PFSK-1 (cell line): ENCODE data around the gene ANKS1B.

Experiments used
- FOXP2 ChIP-seq: optimal IDR thresholded peaks from 2 replicates; pipeline ENCODE3; 2011; ENCODE audit warnings: borderline replicate concordance, control low read depth, inconsistent platforms; ENCODE audit not compliant: insufficient read depth; ENCODE audit errors: extremely low read length, extremely low read depth
- POLR2AphosphoS5 ChIP-seq: IDR thresholded peaks from 2 replicates; pipeline ENCODE4 v1.6.1; 2012; ENCODE audit warnings: low read depth, mild to moderate bottlenecking, control low read depth, low read length, moderate library complexity
- SIN3A ChIP-seq: IDR thresholded peaks from 2 replicates; pipeline ENCODE4 v1.6.1; 2012; ENCODE audit warnings: mild to moderate bottlenecking, low read length, moderate library complexity, borderline replicate concordance; ENCODE audit not compliant: insufficient read depth
- TAF1 ChIP-seq: IDR thresholded peaks from 2 replicates; pipeline ENCODE4 v1.6.1; 2012; ENCODE audit warnings: low read length, control low read depth, borderline replicate concordance; ENCODE audit not compliant: insufficient read depth
- TF ChIP-seq, protein P1 (sequence below), 2 experiments: IDR thresholded peaks; 2 replicates each; pipeline versions ENCODE4 v1.6.1 to v1.8.0; 2011 to 2012; ENCODE audit warnings: low read depth in 2 of 2, low read length in 2 of 2, control low read depth in 1 of 2, inconsistent platforms in 1 of 2, mild to moderate bottlenecking in 1 of 2, moderate library complexity in 1 of 2; ENCODE audit not compliant: insufficient read depth in 1 of 2

Gene ANKS1B

GRCh38 chr12:99147130-99147529 is 837.6 kb downstream of the ANKS1B start:
- TF ChIP-seq, protein P1, sequence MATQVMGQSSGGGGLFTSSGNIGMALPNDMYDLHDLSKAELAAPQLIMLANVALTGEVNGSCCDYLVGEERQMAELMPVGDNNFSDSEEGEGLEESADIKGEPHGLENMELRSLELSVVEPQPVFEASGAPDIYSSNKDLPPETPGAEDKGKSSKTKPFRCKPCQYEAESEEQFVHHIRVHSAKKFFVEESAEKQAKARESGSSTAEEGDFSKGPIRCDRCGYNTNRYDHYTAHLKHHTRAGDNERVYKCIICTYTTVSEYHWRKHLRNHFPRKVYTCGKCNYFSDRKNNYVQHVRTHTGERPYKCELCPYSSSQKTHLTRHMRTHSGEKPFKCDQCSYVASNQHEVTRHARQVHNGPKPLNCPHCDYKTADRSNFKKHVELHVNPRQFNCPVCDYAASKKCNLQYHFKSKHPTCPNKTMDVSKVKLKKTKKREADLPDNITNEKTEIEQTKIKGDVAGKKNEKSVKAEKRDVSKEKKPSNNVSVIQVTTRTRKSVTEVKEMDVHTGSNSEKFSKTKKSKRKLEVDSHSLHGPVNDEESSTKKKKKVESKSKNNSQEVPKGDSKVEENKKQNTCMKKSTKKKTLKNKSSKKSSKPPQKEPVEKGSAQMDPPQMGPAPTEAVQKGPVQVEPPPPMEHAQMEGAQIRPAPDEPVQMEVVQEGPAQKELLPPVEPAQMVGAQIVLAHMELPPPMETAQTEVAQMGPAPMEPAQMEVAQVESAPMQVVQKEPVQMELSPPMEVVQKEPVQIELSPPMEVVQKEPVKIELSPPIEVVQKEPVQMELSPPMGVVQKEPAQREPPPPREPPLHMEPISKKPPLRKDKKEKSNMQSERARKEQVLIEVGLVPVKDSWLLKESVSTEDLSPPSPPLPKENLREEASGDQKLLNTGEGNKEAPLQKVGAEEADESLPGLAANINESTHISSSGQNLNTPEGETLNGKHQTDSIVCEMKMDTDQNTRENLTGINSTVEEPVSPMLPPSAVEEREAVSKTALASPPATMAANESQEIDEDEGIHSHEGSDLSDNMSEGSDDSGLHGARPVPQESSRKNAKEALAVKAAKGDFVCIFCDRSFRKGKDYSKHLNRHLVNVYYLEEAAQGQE (IDR thresholded peaks at IDR 0.05; ENCODE audit: insufficient read depth in 1 of 2, low read depth in 2 of 2, low read length in 2 of 2), result no peak
- TF ChIP-seq SIN3A (no peak), TAF1 (no peak), POLR2AphosphoS5 (no peak), FOXP2 (no peak)

DNA sequence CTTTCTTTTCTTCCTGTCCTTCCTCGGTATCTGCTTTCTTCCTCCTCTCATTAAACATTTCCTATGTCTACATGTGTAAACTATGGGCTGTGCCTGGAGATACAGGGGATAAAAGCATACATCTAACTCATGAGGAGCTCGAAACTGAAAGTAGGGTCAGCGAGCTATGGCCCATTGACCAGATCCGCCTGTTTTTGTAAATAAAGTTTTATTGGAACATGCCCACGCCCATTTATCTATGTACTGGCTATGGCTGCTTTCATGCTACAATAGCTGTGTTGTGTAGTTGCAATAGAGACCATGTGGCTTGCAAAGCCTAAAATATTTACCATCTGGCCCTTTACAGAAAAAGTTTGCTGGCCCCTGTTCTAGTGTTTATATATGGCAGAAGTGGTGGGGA is 838.0 kb downstream of the ANKS1B start:
- TF ChIP-seq SIN3A (no peak), POLR2AphosphoS5 (no peak), TAF1 (no peak), FOXP2 (no peak)
- TF ChIP-seq, protein P1 (IDR thresholded peaks at IDR 0.05; ENCODE audit: insufficient read depth in 1 of 2, low read depth in 2 of 2, low read length in 2 of 2), result no peak

DNA sequence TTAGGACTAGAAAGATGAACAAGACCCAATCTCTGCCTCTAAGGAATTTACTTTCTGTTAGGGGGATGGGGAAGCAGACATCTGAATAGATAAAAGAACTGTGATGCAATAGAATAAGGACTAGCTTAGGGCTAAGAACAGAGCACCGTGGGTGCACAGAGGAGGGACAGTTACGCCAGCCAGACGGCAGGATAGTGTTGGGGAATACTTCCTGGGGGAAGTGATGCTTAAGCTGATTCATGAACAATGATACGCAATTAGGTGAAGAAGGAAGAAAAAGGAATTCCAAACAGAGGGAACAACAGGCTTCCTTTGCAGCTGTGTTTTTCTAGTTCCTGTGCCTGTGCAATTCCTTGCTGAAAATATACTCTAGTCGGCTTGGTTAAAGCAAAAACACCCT is 838.6 kb downstream of the ANKS1B start:
- no peak for TF ChIP-seq FOXP2
- TF ChIP-seq, protein P1 (IDR thresholded peaks at IDR 0.05; ENCODE audit: insufficient read depth in 1 of 2, low read depth in 2 of 2, low read length in 2 of 2), result no peak
- no peak for TF ChIP-seq SIN3A
- no peak for TF ChIP-seq TAF1
- no peak for TF ChIP-seq POLR2AphosphoS5

- TF ChIP-seq, protein P1 (IDR thresholded peaks at IDR 0.05; ENCODE audit: insufficient read depth in 1 of 2, low read depth in 2 of 2, low read length in 2 of 2), result no peak
- TF ChIP-seq TAF1 (no peak), SIN3A (no peak), POLR2AphosphoS5 (no peak), FOXP2 (no peak)
Measured at GRCh38 chr12:99142651-99143050, 842.1 kb downstream of the ANKS1B start.
